ENCODE measurements around the gene QRICH1. TPM values are rescaled to one million over a fixed set of nuclear protein-coding genes. Genes with fewer than 3 reads are reported as not detected.

QRICH1 gene
- total and polyA plus RNA-seq, 2 donors (not counting 3 experiments of a cell fraction or from before 2014, with no cell fraction given), result 89.7 to 116 TPM

GRCh38 chr3:49108346-49108745, 14.5 kb upstream of the QRICH1 start:
- H3K27me3 ChIP-seq (ENCODE audit: control insufficient read depth in 2 of 2, insufficient read depth in 2 of 2, low read length in 2 of 2), result no peaks in the 10 kb centered on the region
- peaks cover 9% of the 10 kb centered on the region for H3K4me1 ChIP-seq (ENCODE audit: control insufficient read depth, extremely low read depth, insufficient read depth, low read length)
- H3K36me3 ChIP-seq (ENCODE audit: control insufficient read depth in 2 of 2, extremely low read depth in 1 of 2, insufficient read depth in 2 of 2, low read length in 2 of 2), result peaks cover 8 to 37% of the 10 kb centered on the region in 2 experiments
- no TSS peak for BruUV-seq (replicated peaks)
- no peaks in the 10 kb centered on the region for H4K20me1 ChIP-seq (replicated peaks; ENCODE audit: control insufficient read depth, extremely low read depth, insufficient read depth, low read length)
- dilution Hi-C loops (cut with MboI; ENCODE audit: extremely low pct_ligation_motif_present, low sequenced_read_pairs), result no loop called here
- no peaks in the 10 kb centered on the region for H3K9me1 ChIP-seq (replicated peaks; ENCODE audit: control insufficient read depth, extremely low read depth, insufficient read depth, low read length)
- no peak for TF ChIP-seq POLR2AphosphoS5 (IDR thresholded peaks at IDR 0.05; ENCODE audit: insufficient read depth, low read depth, low read length)
- TF ChIP-seq POLR2A (IDR thresholded peaks at IDR 0.05; ENCODE audit: low read depth, low read length), result no peak
- no peak for TF ChIP-seq JUN (IDR thresholded peaks at IDR 0.05; ENCODE audit: borderline replicate concordance, insufficient read depth, insufficient read length, low read depth)
- TF ChIP-seq FOS (IDR thresholded peaks at IDR 0.05; ENCODE audit: borderline replicate concordance, insufficient read depth, low read length), result no peak
- no peak for TF ChIP-seq MYC (IDR thresholded peaks at IDR 0.05; ENCODE audit: low read depth, low read length)
- no peak for TF ChIP-seq CTCF (IDR thresholded peaks at IDR 0.05; ENCODE audit: extremely low read depth in 1 of 2, insufficient read depth in 1 of 2, low read depth in 1 of 2, low read length in 2 of 2)
- no peak for TF ChIP-seq EZH2 (IDR thresholded peaks at IDR 0.05; ENCODE audit: borderline replicate concordance, low read depth, low read length, severe bottlenecking)
- no peak for TF ChIP-seq MAX (IDR thresholded peaks at IDR 0.05; ENCODE audit: insufficient read depth, insufficient read length)
- CTCF ChIA-PET, result interaction anchor here (2.1 kb wide), 1 partner anchor 232 kb away, joined by 4 read pairs; the partner anchor contains the start of gene USP4
- H2AFZ ChIP-seq (ENCODE audit: low read depth, low read length), result no peak overlapping the region
- intact Hi-C loops (cut with micrococcal nuclease), result no loop called here
- H3K27ac ChIP-seq (ENCODE audit: insufficient read depth, low read depth, low read length), result no peak overlapping the region
- POLR2A ChIA-PET, result no interaction called here
- no peak overlapping the region for H3K4me2 ChIP-seq (ENCODE audit: insufficient read depth, low read length)
- H3K79me2 ChIP-seq (ENCODE audit: control insufficient read depth, insufficient read depth, low read length), result peaks cover 8% of the 10 kb centered on the region
- H3K9ac ChIP-seq (replicated peaks; ENCODE audit: extremely low read depth, insufficient read depth, low read length), result no peak overlapping the region
- H3K4me3 ChIP-seq (replicated peaks in 1 of 3; ENCODE audit: insufficient read depth in 1 of 3, low read depth in 1 of 3, low read length in 3 of 3), result no peak overlapping the region
- no peak for FAIRE-seq
- DNase-seq (ENCODE audit: low read depth, low spot score), result no peak
- no peaks in the 10 kb centered on the region for H3K9me3 ChIP-seq (replicated peaks; ENCODE audit: control insufficient read depth, insufficient read depth, low read length)
